ENCODE measurements around the gene PKIB.

PKIB gene

DNA sequence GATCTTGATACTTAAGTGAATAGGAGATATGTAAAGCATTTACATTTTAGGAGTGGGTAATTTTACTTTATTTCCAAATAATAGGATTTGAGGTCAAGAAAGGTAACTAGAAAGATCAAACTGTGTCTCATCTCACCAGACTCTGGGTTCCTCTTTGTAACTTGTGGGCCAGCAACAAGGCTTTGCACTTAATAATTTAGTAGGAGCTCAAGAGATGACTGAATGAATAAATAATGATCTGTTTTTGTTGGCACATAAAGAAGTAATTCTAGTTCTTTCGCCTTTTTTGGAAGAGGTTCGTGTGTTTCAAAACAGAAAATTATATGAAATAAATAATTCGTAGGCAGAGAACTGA lies 101.9 kb downstream of the PKIB start:
- H3K23ac ChIP-seq (ENCODE audit: low read length) = no peak overlapping the region
- H3K4me3 ChIP-seq (ENCODE audit: low read length) = no peak overlapping the region
- H2AK5ac ChIP-seq (ENCODE audit: low read length) = no peak overlapping the region
- H3K18ac ChIP-seq (ENCODE audit: low read length) = no peak overlapping the region
- H2BK15ac ChIP-seq (replicated peaks; ENCODE audit: low read depth) = no peak overlapping the region
- no peak for DNase-seq
- no peak overlapping the region for H4K8ac ChIP-seq (ENCODE audit: low read depth, low read length)
- H3K27ac ChIP-seq (ENCODE audit: low read depth, low read length) = no peak overlapping the region
- H3K9ac ChIP-seq (ENCODE audit: low read length) = no peak overlapping the region
- no peaks in the 10 kb centered on the region for H3K79me1 ChIP-seq (ENCODE audit: low read length)
- H3K4me1 ChIP-seq (ENCODE audit: control insufficient read depth, low read depth, low read length) = no peaks in the 10 kb centered on the region
- H3K27me3 ChIP-seq (ENCODE audit: insufficient read depth, low read length, poor library complexity) = no peaks in the 10 kb centered on the region
- H3K4ac ChIP-seq (ENCODE audit: low read depth, low read length) = no peak overlapping the region
- H3K36me3 ChIP-seq (ENCODE audit: control insufficient read depth, insufficient read depth, low read length) = no peaks in the 10 kb centered on the region
- WGBS (ENCODE audit: extremely low coverage, insufficient coverage, low lambda C conversion rate) = no CpG with 5 or more reads among the region's 3 CpGs
- H4K5ac ChIP-seq (ENCODE audit: low read length) = no peak overlapping the region
- no peak overlapping the region for H3K4me2 ChIP-seq (ENCODE audit: low read length)
- no peak overlapping the region for H2BK5ac ChIP-seq (ENCODE audit: low read length)
- no peaks in the 10 kb centered on the region for H3K79me2 ChIP-seq (ENCODE audit: control insufficient read depth, insufficient read depth, low read length)
- H2BK120ac ChIP-seq (ENCODE audit: low read depth, low read length) = no peak overlapping the region
- H3K56ac ChIP-seq (ENCODE audit: low read length) = no peak overlapping the region

- DNase-seq = no peak
- Histone ChIP-seq H3K56ac (ENCODE audit: low read length) (no peak overlapping the region), H4K5ac (ENCODE audit: low read length) (no peak overlapping the region), H3K27ac (ENCODE audit: low read depth, low read length) (no peak overlapping the region), H3K79me1 (ENCODE audit: low read length) (no peaks in the 10 kb centered on the region), H3K27me3 (ENCODE audit: insufficient read depth, low read length, poor library complexity) (no peaks in the 10 kb centered on the region), H2BK5ac (ENCODE audit: low read length) (no peak overlapping the region), H3K9ac (ENCODE audit: low read length) (no peak overlapping the region), H2AK5ac (ENCODE audit: low read length) (no peak overlapping the region), H3K4me1 (ENCODE audit: control insufficient read depth, low read depth, low read length) (no peaks in the 10 kb centered on the region), H3K36me3 (ENCODE audit: control insufficient read depth, insufficient read depth, low read length) (no peaks in the 10 kb centered on the region), H3K4me3 (ENCODE audit: low read length) (no peak overlapping the region), H3K4me2 (ENCODE audit: low read length) (no peak overlapping the region), H2BK120ac (ENCODE audit: low read depth, low read length) (no peak overlapping the region), H3K23ac (ENCODE audit: low read length) (no peak overlapping the region), H4K8ac (ENCODE audit: low read depth, low read length) (no peak overlapping the region), H2BK15ac (replicated peaks; ENCODE audit: low read depth) (no peak overlapping the region), H3K79me2 (ENCODE audit: control insufficient read depth, insufficient read depth, low read length) (no peaks in the 10 kb centered on the region), H3K4ac (ENCODE audit: low read depth, low read length) (no peak overlapping the region), H3K18ac (ENCODE audit: low read length) (no peak overlapping the region)
- no CpG with 5 or more reads among the region's 3 CpGs for WGBS (ENCODE audit: extremely low coverage, insufficient coverage, low lambda C conversion rate)
Observed at GRCh38 chr6:122712448-122713137, 102.4 kb downstream of the PKIB start.

DNA sequence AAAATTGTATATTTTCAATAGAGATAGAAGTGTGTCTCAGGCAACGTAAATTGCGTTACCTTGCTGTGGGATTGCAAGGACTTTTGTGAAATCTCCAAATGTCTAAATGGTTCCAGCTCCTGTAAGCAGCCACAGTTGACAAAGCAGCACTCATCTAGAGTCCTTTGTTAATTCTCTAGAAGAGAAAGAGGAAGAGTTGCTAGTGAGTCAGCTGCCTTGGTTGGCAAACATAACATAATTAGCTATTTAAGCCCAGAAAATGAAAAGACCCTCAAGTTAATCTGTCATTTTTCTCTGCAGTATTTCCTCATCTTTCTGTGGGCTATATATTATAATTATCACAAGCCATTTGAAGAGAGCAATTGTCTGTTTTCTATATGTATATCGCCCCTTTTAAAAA lies 102.9 kb downstream of the PKIB start:
- H3K27ac ChIP-seq (ENCODE audit: low read depth, low read length) = no peak overlapping the region
- H2BK5ac ChIP-seq (ENCODE audit: low read length) = no peak overlapping the region
- no peak overlapping the region for H3K56ac ChIP-seq (ENCODE audit: low read length)
- WGBS (ENCODE audit: extremely low coverage, insufficient coverage, low lambda C conversion rate) = no CpG with 5 or more reads among the region's 3 CpGs
- no peak overlapping the region for H4K5ac ChIP-seq (ENCODE audit: low read length)
- no peak overlapping the region for H3K4me3 ChIP-seq (ENCODE audit: low read length)
- H4K8ac ChIP-seq (ENCODE audit: low read depth, low read length) = no peak overlapping the region
- no peak overlapping the region for H2BK15ac ChIP-seq (replicated peaks; ENCODE audit: low read depth)
- no peaks in the 10 kb centered on the region for H3K79me1 ChIP-seq (ENCODE audit: low read length)
- H3K79me2 ChIP-seq (ENCODE audit: control insufficient read depth, insufficient read depth, low read length) = no peaks in the 10 kb centered on the region
- no peak overlapping the region for H3K9ac ChIP-seq (ENCODE audit: low read length)
- no peak overlapping the region for H3K18ac ChIP-seq (ENCODE audit: low read length)
- no peaks in the 10 kb centered on the region for H3K4me1 ChIP-seq (ENCODE audit: control insufficient read depth, low read depth, low read length)
- no peak overlapping the region for H3K4me2 ChIP-seq (ENCODE audit: low read length)
- no peak overlapping the region for H2BK120ac ChIP-seq (ENCODE audit: low read depth, low read length)
- no peak overlapping the region for H3K23ac ChIP-seq (ENCODE audit: low read length)
- no peaks in the 10 kb centered on the region for H3K36me3 ChIP-seq (ENCODE audit: control insufficient read depth, insufficient read depth, low read length)
- no peaks in the 10 kb centered on the region for H3K27me3 ChIP-seq (ENCODE audit: insufficient read depth, low read length, poor library complexity)
- H3K4ac ChIP-seq (ENCODE audit: low read depth, low read length) = no peak overlapping the region
- no peak for DNase-seq
- H2AK5ac ChIP-seq (ENCODE audit: low read length) = no peak overlapping the region

DNA sequence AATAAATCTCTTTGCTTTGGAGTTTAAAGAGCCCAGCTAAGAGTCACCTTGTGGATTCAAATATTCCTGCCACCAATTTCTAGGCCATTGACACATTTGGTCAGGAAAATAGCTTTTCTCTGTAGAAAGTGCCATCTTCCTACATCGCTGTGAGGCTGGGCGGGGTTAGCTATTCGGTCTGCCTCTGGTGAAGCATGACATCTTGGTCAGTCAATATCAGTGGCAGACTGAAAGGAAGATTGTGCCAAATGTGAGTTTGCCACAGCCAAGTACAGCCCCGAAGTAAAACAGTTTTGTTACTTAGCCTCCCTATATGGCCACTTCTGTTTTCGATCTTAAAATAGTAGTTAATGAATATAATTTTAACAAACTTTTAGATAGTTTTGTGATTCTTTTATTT lies 103.9 kb downstream of the PKIB start:
- Histone ChIP-seq H3K4ac (ENCODE audit: low read depth, low read length) (no peak overlapping the region), H3K79me1 (ENCODE audit: low read length) (no peaks in the 10 kb centered on the region), H3K79me2 (ENCODE audit: control insufficient read depth, insufficient read depth, low read length) (no peaks in the 10 kb centered on the region), H3K36me3 (ENCODE audit: control insufficient read depth, insufficient read depth, low read length) (no peaks in the 10 kb centered on the region), H2BK5ac (ENCODE audit: low read length) (no peak overlapping the region), H3K56ac (ENCODE audit: low read length) (no peak overlapping the region), H3K9ac (ENCODE audit: low read length) (no peak overlapping the region), H3K18ac (ENCODE audit: low read length) (no peak overlapping the region), H4K5ac (ENCODE audit: low read length) (no peak overlapping the region), H3K27ac (ENCODE audit: low read depth, low read length) (no peak overlapping the region), H3K4me2 (ENCODE audit: low read length) (no peak overlapping the region), H3K23ac (ENCODE audit: low read length) (no peak overlapping the region), H3K27me3 (ENCODE audit: insufficient read depth, low read length, poor library complexity) (no peaks in the 10 kb centered on the region), H2AK5ac (ENCODE audit: low read length) (no peak overlapping the region), H3K4me3 (ENCODE audit: low read length) (no peak overlapping the region), H4K8ac (ENCODE audit: low read depth, low read length) (no peak overlapping the region), H2BK120ac (ENCODE audit: low read depth, low read length) (no peak overlapping the region), H3K4me1 (ENCODE audit: control insufficient read depth, low read depth, low read length) (no peaks in the 10 kb centered on the region), H2BK15ac (replicated peaks; ENCODE audit: low read depth) (no peak overlapping the region)
- WGBS (ENCODE audit: extremely low coverage, insufficient coverage, low lambda C conversion rate) = no CpG with 5 or more reads among the region's 5 CpGs
- no peak for DNase-seq

GRCh38 chr6:122715725-122716124 lies 105.5 kb downstream of the PKIB start:
- no peak overlapping the region for H3K23ac ChIP-seq (ENCODE audit: low read length)
- H2BK5ac ChIP-seq (ENCODE audit: low read length) = no peak overlapping the region
- no peak overlapping the region for H2BK15ac ChIP-seq (replicated peaks; ENCODE audit: low read depth)
- H3K27me3 ChIP-seq (ENCODE audit: insufficient read depth, low read length, poor library complexity) = no peaks in the 10 kb centered on the region
- no peak overlapping the region for H2AK5ac ChIP-seq (ENCODE audit: low read length)
- H2BK120ac ChIP-seq (ENCODE audit: low read depth, low read length) = no peak overlapping the region
- H3K4ac ChIP-seq (ENCODE audit: low read depth, low read length) = no peak overlapping the region
- DNase-seq = no peak
- no peak overlapping the region for H3K9ac ChIP-seq (ENCODE audit: low read length)
- WGBS (ENCODE audit: extremely low coverage, insufficient coverage, low lambda C conversion rate) = no CpG with 5 or more reads among the region's 2 CpGs
- H3K36me3 ChIP-seq (ENCODE audit: control insufficient read depth, insufficient read depth, low read length) = no peaks in the 10 kb centered on the region
- no peak overlapping the region for H3K18ac ChIP-seq (ENCODE audit: low read length)
- H3K27ac ChIP-seq (ENCODE audit: low read depth, low read length) = no peak overlapping the region
- H3K4me2 ChIP-seq (ENCODE audit: low read length) = no peak overlapping the region
- H3K79me1 ChIP-seq (ENCODE audit: low read length) = no peaks in the 10 kb centered on the region
- H3K79me2 ChIP-seq (ENCODE audit: control insufficient read depth, insufficient read depth, low read length) = no peaks in the 10 kb centered on the region
- H3K4me3 ChIP-seq (ENCODE audit: low read length) = no peak overlapping the region
- H3K4me1 ChIP-seq (ENCODE audit: control insufficient read depth, low read depth, low read length) = no peaks in the 10 kb centered on the region
- no peak overlapping the region for H4K5ac ChIP-seq (ENCODE audit: low read length)
- no peak overlapping the region for H4K8ac ChIP-seq (ENCODE audit: low read depth, low read length)
- no peak overlapping the region for H3K56ac ChIP-seq (ENCODE audit: low read length)

DNA sequence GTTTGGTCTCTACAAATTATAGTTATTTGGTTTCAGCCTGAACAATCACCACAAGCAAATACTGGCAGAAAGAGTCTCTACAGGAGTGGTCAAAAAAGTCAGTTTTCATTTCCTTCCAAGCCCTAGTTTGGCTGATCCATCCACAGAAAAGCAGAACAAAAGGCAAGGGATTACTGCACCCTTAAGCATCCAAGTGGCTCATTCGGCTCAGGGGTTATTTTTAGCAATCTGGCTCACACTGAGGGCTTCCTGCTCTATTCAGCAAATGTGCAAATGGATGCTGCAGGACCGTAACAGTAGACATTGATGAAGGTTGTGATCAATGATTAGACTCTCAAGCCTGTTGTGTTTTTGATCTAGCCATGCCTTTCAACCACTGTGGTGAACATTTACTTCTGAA lies 107.1 kb downstream of the PKIB start:
- H3K4me3 ChIP-seq (ENCODE audit: low read length) = no peak overlapping the region

More for the DNA sequence above, 107.1 kb downstream of the PKIB start:
- Histone ChIP-seq H3K27me3 (ENCODE audit: insufficient read depth, low read length, poor library complexity) (no peaks in the 10 kb centered on the region), H3K23ac (ENCODE audit: low read length) (no peak overlapping the region), H3K79me1 (ENCODE audit: low read length) (no peaks in the 10 kb centered on the region), H3K27ac (ENCODE audit: low read depth, low read length) (no peak overlapping the region), H2AK5ac (ENCODE audit: low read length) (no peak overlapping the region), H3K56ac (ENCODE audit: low read length) (no peak overlapping the region), H2BK120ac (ENCODE audit: low read depth, low read length) (no peak overlapping the region), H3K4me2 (ENCODE audit: low read length) (no peak overlapping the region), H2BK5ac (ENCODE audit: low read length) (no peak overlapping the region), H3K9ac (ENCODE audit: low read length) (no peak overlapping the region), H3K4ac (ENCODE audit: low read depth, low read length) (no peak overlapping the region), H3K18ac (ENCODE audit: low read length) (no peak overlapping the region), H4K5ac (ENCODE audit: low read length) (no peak overlapping the region), H4K8ac (ENCODE audit: low read depth, low read length) (no peak overlapping the region), H3K36me3 (ENCODE audit: control insufficient read depth, insufficient read depth, low read length) (no peaks in the 10 kb centered on the region), H2BK15ac (replicated peaks; ENCODE audit: low read depth) (no peak overlapping the region), H3K4me1 (ENCODE audit: control insufficient read depth, low read depth, low read length) (no peaks in the 10 kb centered on the region), H3K79me2 (ENCODE audit: control insufficient read depth, insufficient read depth, low read length) (no peaks in the 10 kb centered on the region)
- WGBS (ENCODE audit: extremely low coverage, insufficient coverage, low lambda C conversion rate) = no CpG with 5 or more reads among the region's 2 CpGs
- peak; percentile 13 for DNase-seq

All from mesendoderm (in vitro differentiated cells).